ENCODE measurements around the gene VPS37D.
"Not testable (repeated sequence)": the region's sequence is repeated elsewhere in the genome, so short reads cannot be mapped to it uniquely, and the experiment has no call there.

VPS37D gene

DNA sequence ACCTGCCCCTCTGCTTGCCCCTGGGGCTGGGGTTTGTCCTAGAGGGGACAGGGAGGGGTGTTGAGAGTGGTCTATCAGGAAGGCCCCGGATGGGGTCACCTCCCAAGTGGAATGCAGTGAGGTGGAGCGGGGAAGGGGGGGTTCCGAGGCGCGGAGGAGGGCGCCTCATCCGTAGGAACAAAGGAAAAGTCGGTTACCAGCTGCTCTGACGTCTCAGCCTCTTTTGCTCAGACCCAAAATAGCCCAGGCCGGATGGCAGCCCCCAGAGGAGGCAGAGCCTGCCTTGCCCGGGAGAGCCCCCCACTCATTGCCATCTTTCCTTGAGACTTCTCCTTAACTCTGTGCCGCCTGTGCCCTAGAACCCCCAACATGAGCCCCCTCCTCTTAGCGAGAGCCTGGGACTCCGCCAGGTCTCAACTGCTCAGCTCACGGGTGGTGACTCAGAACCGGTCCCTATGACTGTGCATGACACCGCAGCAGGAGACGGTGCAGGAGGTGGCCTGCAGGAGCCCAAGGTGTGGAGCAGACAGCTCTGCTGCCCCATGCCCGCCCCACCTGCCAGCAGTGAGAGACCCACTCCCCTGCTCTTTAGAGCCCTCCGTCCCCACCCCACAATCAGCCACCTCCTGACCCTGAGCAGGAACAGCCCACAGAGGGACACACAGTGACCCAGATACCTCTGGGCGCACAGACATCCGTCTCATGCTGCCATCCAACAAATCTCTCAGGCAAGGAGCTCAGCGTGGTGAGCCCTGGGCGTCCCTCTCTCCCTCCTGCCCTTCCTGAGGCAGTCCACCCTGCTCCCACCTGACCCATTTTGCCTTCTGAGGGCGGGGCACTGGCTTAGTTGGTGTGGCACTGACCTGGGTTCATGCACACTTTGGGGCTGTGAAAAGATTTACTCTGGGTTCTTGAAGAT is 38.8 kb downstream of the VPS37D start:
- DNase-seq, result peak; percentile 31

DNA sequence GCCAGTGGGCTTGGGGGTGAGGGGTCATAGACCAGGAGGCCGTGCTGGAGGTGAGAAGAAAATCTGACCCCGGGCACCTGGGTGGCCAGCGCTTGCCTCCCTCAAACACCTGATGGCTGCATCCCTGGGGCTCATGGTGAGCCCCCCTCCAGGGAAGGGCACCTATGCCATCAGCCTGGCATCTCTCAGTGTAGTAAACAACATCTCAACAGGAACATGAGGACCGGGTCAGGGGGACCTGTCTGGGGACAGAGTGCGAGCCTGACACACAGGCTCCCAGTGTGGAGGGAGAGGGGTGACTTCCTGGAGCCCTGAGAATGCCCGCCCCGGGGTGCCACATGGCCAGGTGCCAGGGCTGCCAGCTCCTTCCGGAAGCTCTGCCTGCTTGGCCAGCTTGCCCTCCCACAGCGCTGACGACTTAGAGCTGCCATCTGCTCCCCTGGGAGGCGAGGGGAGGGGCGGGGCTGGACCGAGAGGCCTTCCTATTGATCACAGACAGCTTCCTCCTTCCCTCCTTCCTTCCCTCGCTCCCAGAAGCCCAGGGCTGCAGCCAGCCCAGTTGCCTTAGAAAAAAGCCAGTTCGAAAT is 39.5 kb downstream of the VPS37D start:
- DNase-seq, result peak; percentile 69

DNA sequence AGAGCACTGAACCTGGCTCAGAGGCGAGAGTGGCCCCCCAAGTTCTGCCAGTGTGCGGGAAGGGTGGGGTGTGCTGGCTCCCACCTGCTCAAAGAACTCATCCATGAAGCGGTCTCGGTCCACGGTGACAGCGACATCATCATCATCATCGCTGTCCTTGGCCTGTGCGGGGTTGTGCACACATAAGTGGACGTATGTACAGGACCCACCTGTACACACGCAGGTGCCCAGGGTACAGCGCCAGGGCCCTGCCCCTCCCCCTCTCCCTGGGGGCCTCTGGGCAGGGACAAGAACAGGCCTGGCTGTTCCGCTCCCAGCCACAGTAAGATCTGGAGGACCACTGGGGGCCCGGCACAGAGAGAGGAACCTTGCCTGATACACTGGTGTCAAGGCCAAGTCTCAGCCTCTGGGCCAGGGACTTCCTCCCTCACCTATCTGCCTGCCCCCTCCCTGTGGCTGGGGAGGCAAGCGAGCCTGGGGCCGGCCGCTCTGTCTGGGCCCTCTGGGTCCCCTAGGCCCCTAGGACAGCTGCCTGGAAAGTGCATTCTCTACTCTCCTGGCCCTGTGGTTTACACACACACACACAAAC is 41.4 kb downstream of the VPS37D start:
- DNase-seq, result no peak

DNA sequence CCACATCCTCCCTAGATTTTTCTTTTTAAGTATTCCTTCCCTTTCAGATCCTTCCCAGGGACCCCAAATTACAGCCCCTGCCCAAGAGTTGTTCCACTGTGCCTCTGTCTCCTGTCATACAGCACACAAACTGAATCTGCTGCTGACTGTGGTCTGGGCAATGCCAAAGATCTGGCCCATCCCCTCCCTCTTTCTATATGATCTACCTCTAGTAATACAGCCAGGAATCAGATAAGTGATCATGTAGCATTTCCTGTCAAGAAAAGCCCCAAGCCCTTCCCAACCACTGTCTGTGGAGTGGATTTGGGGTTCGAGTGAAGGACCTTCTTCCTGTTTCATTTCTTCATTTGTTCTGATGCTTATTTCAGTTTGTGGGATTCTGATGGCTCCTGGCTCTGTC is 45.1 kb downstream of the VPS37D start:
- no peak for DNase-seq

DNA sequence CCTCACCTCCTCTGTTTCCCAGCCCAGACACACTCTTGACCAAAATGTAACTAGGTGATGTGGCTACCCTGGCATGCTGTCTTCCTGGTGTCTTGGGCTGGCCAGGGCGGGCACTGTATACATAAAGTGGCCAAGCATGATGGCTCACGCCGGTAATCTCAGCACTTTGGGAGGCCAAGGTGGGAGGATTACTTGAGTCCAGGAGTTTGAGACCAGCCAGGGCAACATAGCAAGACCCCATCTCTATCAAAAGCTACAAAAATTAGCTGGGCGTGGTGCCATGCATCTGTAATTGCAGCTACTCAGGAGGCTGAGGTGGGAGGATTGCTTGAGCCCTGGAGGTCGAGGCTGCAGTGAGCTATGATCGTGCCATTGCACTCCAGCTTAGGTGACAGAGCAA is 45.7 kb downstream of the VPS37D start:
- DNase-seq, result not testable (repeated sequence)

DNA sequence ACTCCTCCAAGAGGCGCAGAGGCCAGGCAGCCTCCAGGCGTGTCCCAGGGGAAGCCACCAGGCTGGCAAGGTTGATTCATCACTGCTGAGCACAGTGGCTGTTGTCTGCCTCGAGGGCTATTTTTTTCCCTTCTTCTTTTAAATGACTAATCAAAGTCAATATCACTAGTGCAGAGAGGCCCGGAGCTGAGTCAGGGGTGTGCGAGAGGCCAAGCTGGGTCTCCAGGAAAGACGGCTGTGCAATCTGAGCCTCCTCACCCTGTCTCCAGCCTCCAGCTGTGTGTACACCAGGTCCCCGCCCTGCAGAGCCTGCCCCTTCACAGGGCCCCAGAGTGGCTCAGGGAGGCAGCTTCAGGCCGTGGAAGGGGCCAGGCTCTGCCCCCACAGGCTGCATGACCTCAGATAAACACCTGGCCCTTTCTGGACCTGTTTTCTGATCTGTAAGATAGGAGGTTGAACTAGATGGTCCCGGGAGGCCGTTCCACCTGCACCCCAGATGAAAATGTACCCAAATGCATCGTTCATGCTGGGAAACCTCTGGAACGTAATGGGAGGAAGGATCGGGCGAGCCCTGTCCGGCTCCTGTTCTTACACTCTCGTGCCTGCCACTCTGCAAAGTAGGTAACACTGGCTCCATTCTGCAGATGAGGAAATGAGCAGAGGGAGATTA is 48.2 kb downstream of the VPS37D start:
- peak; percentile 45 for DNase-seq

DNA sequence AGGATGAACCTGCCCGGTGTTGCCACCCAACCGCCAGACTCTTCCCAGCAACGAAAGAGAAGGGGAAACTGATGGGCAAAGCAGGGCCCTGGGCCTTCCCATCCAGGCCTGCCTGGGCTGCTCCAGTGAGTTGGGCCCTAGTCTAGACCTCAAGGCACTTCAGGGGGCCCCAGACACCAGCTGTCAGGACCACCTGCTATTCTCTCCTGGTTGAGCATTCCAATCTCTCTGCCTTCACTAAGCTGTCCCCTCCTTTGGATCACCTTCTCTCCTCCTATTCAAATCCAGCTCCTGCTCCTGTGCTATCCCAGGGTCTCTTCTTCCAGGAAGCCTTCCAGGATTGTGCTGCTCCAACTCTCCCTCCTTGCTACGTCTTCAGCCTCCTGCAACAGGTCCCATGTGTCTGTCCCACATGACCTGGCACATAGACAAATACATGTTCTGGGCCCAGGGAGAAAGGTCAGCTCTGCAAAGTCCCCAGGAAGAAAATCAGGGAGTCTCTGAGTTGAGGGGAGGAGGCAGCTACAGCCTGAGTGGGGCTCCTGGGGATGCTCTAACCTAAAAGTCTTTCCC is 48.8 kb downstream of the VPS37D start:
- DNase-seq, result no peak

DNA sequence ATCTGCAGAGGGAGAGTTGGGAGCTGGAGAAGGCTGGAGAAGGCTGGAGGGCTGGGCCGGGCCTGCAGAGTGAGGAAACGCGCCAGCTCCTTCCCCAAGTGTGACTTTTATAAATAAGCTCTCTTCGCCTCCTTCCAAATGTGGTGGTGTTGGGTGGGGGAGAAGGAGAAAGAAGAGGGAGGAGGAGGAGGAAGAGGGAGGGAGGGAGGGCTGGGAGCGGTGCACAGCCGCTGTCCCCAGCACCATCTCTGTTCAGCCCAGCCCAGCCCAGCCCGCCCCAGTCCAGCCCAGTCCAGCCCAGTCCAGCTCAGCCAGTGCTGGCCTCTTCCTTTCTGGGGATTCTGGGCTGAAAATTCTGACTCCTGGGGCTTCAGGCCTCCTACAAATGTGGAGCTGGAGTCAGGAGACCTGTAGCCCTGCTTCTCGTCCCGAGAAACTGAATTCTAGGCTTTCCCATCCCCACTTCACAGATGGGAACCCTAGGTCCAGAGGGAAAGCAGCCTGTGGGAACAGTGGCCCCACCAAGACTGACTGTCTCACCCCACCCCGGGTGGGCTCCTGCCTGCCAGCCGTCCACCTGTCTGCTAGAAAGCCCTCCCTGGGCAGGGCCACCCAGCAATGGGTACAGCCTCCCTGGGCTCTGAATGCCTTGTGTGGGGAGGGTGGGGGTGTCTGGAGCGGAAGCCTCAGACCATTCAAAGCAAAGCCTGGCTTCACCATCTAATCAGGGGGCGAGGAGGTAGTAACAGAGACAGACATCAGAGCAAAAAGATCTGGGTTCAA is 49.6 kb downstream of the VPS37D start:
- no peak for DNase-seq

DNA sequence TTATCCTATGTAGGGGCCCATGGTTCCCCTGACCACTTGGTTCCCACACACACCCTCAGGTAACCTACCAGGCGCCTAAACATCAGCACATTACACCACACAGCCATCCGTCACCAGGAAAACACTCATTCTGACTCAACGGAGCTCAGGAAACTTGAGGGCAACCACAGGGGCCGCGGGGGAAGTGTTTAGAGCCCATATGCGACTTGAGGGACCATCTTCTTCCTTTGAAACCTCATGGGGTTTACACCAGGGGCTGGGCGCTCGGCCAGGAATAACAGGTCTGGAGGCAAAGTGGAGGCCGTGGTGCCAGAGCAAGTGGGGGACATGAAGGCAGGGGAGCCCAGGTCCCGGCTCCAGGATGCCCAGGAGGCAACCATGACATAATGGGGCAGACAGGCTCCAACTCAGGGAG is 50.4 kb downstream of the VPS37D start:
- DNase-seq, result peak; percentile 83

DNA sequence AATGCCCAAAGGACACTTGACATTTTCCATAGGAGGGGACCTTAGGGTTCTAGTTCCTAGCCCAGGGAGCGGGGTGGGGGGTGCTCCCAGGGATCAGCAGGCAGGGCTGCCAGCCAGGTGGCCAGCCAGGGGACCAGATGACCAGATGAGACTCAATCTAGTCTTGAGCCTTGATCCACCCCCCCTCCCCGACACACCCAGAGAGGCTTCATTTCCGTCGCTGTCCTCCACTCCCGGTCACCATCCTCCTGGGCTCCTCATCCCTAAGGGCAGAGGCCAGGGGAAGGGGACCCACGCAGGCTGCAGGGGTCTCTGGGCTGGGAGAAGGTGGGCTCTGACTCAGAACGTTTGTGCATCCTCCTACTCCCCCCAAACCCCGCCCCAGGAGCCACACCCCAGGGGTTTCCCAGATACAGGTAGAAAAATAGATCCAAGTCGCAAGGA is 50.8 kb downstream of the VPS37D start:
- DNase-seq, result no peak

DNA sequence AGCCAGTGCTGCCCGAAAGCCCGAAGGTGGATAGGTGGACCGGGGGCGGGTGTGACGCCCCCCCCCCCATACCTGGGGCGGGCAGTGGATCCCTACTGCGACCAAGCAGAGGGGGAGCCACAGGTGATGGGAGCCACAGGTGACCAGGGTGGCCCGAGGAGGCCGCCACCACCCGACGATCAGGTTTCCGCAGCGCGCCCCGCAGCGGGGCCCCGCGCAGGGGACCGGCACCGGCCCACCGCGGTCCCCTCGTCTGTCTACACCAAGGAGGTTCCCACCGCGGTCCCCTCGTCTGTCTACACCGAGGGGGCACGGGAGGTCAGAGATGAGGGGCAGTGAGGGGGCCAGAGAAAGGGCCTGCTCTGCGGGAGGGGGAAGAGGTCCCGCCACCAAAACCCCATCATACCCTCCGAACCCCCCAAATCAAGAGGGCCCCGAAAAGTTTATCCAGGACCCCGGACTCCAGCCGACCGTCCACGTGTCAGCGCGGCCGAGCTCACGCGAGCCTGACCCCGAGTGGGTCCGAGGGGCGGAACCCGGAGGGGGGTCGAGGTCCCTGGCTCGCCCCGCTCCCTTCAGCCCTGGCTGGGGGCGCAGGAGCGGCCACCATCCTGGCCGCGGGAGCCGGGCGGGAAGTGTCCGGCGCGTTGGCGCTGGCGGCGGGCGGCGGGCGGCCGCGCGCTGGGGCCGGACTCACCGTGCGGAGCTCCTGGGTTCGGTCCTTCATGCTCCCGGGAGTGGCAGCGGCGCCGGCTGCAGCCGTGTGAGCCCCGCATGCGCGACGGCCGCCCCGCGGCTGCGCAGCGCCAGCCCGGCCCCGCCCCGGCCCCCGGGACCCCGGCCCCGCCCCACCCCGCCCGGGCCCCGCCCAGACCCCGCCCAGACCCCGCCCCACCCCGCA is 51.5 kb downstream of the VPS37D start, which contains the start of gene STX1A:
TSS of gene STX1A (minus strand) at position 765 of the 901 bp plus-strand sequence. CDS start at position 727, 38 bp downstream.
- DNase-seq, result peak; percentile 80

DNA sequence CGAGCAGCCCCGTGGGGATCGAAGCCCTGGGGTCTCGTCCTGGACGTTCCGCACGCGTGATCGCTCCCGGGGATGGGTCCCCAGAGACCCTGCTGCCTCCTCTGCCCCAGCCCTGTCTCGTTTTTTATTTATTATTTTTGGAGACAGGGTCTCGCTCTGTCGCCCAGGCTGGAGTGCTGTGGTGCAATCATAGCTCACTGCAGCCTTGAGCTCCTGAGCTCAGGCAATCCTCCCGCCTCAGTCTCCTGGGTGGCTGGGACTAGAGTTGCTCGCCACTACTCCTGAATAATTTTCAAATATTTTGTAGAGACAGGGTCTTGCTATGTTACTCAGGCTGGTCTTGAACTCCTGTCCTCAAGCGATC is 52.2 kb downstream of the VPS37D start:
- no peak for DNase-seq

DNA sequence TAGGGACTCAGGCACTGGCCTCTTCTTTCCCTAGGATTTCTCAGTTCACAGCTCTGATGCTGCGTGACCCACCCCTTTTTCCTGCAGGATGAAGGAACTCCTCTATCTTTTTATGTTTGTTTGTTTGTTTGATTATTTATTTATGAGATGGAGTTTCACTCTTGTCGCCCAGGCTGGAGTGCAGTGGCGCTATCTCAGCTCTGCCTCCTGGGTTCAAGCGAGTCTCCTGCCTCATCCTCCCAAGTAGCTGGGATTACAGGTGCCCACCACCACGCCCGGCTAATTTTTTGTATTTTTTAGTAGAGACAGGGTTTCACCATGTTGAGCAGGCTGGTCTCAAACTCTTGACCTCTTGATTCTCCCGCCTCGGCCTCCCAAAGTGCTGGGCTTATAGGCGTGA is 52.8 kb downstream of the VPS37D start:
- not testable (repeated sequence) for DNase-seq

DNA sequence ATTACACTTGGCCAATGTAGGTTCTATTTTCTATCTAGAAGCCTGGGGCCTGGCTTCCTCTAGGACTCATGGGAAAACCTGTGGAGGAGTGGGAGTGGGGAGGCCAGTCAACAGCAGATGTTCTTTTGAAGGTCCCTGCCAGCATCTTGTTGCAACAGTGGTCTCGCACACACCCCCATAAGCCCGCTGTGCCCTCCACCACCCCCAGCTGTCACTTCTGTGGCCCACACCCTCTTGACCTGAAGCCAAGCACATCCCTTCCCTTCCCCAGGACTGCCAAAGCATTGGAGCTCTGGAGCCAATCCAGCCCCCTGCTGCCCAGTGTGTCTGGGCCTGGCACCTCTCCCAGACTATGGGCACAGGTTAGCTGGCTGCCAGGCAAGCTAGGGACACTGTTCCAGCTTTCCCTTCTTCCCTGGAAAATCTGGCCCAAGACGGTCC is 53.8 kb downstream of the VPS37D start:
- no peak for DNase-seq

Measured in CD4-positive, alpha-beta T cell treated with Interleukin-17A for 4 hours (primary cell).